HL-60 (cell line): ENCODE results near the gene ARF3.
"Not testable (repeated sequence)": the region's sequence is repeated elsewhere in the genome, so short reads cannot be mapped to it uniquely, and the experiment has no call there.

ENCODE experiments used
- GABPA ChIP-seq: IDR thresholded peaks from 2 replicates; pipeline ENCODE4 v1.6.1; 2012; ENCODE audit warnings: low read depth
- REST ChIP-seq: IDR thresholded peaks from 2 replicates; pipeline ENCODE4 v1.6.1; 2012; ENCODE audit warnings: low read depth; ENCODE audit not compliant: insufficient replicate concordance

GRCh38 chr12:48909698-48910097 lies 47.6 kb downstream of the ARF3 start:
- not testable (repeated sequence) for TF ChIP-seq REST, GABPA
